Endodermal cell (in vitro differentiated cells): ENCODE data around the gene TPR. TPM values are rescaled to one million over a fixed set of nuclear protein-coding genes. Genes with fewer than 3 reads are reported as not detected.

Source experiments
- DNase-seq: peaks from one replicate; pipeline ENCODE4 v3.0.0-alpha.2; 2017
- H3K27ac ChIP-seq: 2 replicates; pipeline ENCODE4 v1.5.1; 2013; ENCODE audit warnings: mild to moderate bottlenecking, low read depth, low read length, moderate library complexity
- H3K27me3 ChIP-seq: 2 replicates; pipeline ENCODE4 v1.6.1; 2013; ENCODE audit warnings: mild to moderate bottlenecking, low read length, moderate library complexity; ENCODE audit not compliant: insufficient read depth, control insufficient read depth, poor library complexity, severe bottlenecking
- H3K36me3 ChIP-seq: 2 replicates; pipeline ENCODE4 v1.7.0; 2013; ENCODE audit warnings: mild to moderate bottlenecking, low read length, moderate library complexity; ENCODE audit not compliant: control insufficient read depth, insufficient read depth
- H3K4me1 ChIP-seq: one replicate; pipeline ENCODE4 v1.7.0; 2013; ENCODE audit warnings: low read length; ENCODE audit not compliant: control insufficient read depth, insufficient read depth
- H3K4me3 ChIP-seq: 2 replicates; pipeline ENCODE4 v1.5.1; 2013; ENCODE audit warnings: mild to moderate bottlenecking, low read length, moderate library complexity
- H3K9ac ChIP-seq: 2 replicates; pipeline ENCODE4 v1.6.1; 2013; ENCODE audit warnings: mild to moderate bottlenecking, low read length, moderate library complexity; ENCODE audit not compliant: poor library complexity, severe bottlenecking; ENCODE audit errors: extremely low read depth
- H3K9me3 ChIP-seq: 2 replicates; pipeline ENCODE4 v1.6.1; 2013; ENCODE audit warnings: mild to moderate bottlenecking, low read length, moderate library complexity; ENCODE audit not compliant: control insufficient read depth
- H3K27ac Mint-ChIP-seq: 2 replicates; pipeline ENCODE4 v1.8.0; 2020; ENCODE audit warnings: mixed read lengths
- H3K27me3 Mint-ChIP-seq: 2 replicates; pipeline ENCODE4 v1.8.0; 2021; ENCODE audit warnings: mild to moderate bottlenecking, mixed read lengths; ENCODE audit not compliant: insufficient read depth
- H3K36me3 Mint-ChIP-seq: 2 replicates; pipeline ENCODE4 v1.8.0; 2020; ENCODE audit warnings: low read depth, mixed read lengths
- H3K4me1 Mint-ChIP-seq: 2 replicates; pipeline ENCODE4 v1.8.0; 2020; ENCODE audit warnings: mixed read lengths
- H3K4me3 Mint-ChIP-seq: 2 replicates; pipeline ENCODE4 v1.8.0; 2020; ENCODE audit warnings: mild to moderate bottlenecking, moderate library complexity, mixed read lengths
- H3K9me3 Mint-ChIP-seq: 2 replicates; pipeline ENCODE4 v1.8.0; 2020; ENCODE audit warnings: mild to moderate bottlenecking, mixed read lengths
- WGBS, 2 experiments: methylation state at CpG; one replicate each; pipeline versions ENCODE4 v1.1.5 to v1.1.7; 2013; ENCODE audit warnings: missing lambda C conversion rate in 2 of 2, mixed read lengths in 1 of 2; ENCODE audit not compliant: insufficient coverage in 1 of 2, insufficient read length in 1 of 2; 5-methylcytosine and 5-hydroxymethylcytosine counted together
- total RNA-seq, 2 donors: library from RNA; stranded (reverse); fragmentation: NEBNext Ultra II Directional in 1 of 2; extraction: Animal tissue kit (Norgen Biotek cat#: 25700) in 1 of 2; gene quantifications; 2 replicates in 1 of 2; 3 replicates in 1 of 2; pipeline ENCODE4 v1.2.1, GENCODE V29; 2021
- TF ChIP-seq, protein P1 (sequence below): fragments of 200-600 bp; sonication (generic); conservative IDR thresholded peaks from 2 replicates; pipeline ENCODE4 v1.5.0; 2021; ENCODE audit warnings: antibody characterized with exemption, mild to moderate bottlenecking

TPR gene
- total RNA-seq, 2 donors from 2014 or later: 120 to 124 TPM

DNA sequence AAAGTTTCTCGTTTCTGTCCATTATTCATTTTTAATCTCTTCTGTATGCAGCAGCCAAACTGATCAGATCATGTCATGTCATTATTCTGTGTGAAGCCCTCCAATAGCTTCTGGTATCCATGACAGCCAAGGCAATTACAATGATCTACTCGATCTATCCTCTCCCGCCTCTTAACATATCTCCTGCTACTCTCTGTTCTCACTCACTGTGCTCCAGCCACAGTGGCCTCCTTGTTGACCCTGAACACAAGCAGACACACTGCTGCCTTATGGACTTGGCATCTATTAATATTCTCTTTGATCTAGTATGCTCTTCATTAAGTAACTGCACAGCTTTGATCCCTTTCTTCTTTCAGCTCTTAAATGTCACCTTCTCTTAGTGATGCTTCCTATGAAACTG lies 59.5 kb downstream of the TPR start:
- WGBS, 2 experiments: 90 to 100% methylated on average over 3 of the region's 3 CpGs
- no peak overlapping the region for H3K4me3 Mint-ChIP-seq
- no peak overlapping the region for H3K27ac Mint-ChIP-seq
- no peak for DNase-seq
- Histone ChIP-seq H3K4me1 (no peaks in the 10 kb centered on the region), H3K27ac (no peak overlapping the region), H3K9me3 (no peaks in the 10 kb centered on the region), H3K36me3 (peaks cover 96% of the 10 kb centered on the region), H3K9ac (no peak overlapping the region), H3K4me3 (no peak overlapping the region), H3K27me3 (no peaks in the 10 kb centered on the region)
- no peaks in the 10 kb centered on the region for H3K4me1 Mint-ChIP-seq
- peaks cover 53% of the 10 kb centered on the region for H3K36me3 Mint-ChIP-seq
- no peaks in the 10 kb centered on the region for H3K27me3 Mint-ChIP-seq
- no peaks in the 10 kb centered on the region for H3K9me3 Mint-ChIP-seq
- TF ChIP-seq, protein P1, sequence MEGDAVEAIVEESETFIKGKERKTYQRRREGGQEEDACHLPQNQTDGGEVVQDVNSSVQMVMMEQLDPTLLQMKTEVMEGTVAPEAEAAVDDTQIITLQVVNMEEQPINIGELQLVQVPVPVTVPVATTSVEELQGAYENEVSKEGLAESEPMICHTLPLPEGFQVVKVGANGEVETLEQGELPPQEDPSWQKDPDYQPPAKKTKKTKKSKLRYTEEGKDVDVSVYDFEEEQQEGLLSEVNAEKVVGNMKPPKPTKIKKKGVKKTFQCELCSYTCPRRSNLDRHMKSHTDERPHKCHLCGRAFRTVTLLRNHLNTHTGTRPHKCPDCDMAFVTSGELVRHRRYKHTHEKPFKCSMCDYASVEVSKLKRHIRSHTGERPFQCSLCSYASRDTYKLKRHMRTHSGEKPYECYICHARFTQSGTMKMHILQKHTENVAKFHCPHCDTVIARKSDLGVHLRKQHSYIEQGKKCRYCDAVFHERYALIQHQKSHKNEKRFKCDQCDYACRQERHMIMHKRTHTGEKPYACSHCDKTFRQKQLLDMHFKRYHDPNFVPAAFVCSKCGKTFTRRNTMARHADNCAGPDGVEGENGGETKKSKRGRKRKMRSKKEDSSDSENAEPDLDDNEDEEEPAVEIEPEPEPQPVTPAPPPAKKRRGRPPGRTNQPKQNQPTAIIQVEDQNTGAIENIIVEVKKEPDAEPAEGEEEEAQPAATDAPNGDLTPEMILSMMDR: no peak

DNA sequence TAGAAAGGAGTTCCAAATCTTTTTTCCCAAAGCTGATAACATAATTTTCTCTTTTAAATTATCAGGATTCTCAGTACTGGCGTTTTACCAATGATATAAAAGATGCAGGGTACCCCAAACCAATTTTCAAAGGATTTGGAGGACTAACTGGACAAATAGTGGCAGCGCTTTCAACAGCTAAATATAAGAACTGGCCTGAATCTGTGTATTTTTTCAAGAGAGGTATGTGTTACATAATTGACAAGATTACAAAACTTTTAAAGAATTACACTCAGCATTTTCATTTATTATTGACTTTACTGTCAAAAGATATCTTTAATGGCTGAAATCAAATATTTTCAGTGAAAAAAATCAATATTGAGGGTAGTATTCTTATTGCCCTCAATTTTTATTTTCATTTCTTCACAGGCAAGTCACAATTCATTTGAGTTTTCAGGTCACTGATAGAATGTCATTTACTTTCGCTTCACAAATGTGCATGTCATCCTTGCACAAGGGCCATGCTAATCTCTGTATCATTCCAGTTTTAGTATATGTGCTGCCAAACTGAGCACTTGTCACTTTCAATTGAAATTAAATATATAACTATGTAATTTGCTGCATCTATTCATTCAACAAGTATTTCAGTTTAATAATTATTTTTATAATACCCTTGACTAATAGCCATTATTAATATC lies 63.5 kb downstream of the TPR start:
- Histone ChIP-seq H3K36me3 (peaks cover 59% of the 10 kb centered on the region), H3K27me3 (no peaks in the 10 kb centered on the region), H3K4me1 (no peaks in the 10 kb centered on the region), H3K4me3 (no peak overlapping the region), H3K9ac (no peak overlapping the region), H3K27ac (no peak overlapping the region), H3K9me3 (no peaks in the 10 kb centered on the region)
- Mint-ChIP-seq H3K4me3 (no peak overlapping the region), H3K27ac (no peak overlapping the region), H3K4me1 (no peaks in the 10 kb centered on the region), H3K9me3 (no peaks in the 10 kb centered on the region), H3K27me3 (no peaks in the 10 kb centered on the region), H3K36me3 (peaks cover 27% of the 10 kb centered on the region)
- DNase-seq: no peak
- WGBS, 2 experiments: 91 to 92% methylated on average over 2 to 3 of the region's 3 CpGs
- TF ChIP-seq, protein P1: no peak

DNA sequence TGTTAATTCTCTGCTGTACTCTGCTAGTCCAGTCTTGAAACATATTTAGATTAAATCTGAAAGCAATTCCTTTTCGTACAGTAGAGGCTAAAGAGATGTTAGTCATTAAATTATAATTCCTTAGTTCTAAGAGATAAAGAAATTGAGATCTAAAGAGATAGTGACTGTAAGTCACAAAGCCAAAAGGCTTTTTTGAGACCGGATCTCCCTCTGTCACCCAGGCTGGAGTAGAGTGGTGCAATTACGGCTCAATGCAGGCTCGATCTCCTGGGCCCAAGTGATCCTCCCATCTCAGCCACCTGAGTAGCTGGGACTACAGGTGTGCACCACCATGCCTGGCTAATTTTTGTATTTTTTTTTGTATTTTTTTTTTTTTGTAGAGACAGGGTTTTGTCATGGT lies 64.7 kb downstream of the TPR start:
- H3K4me1 Mint-ChIP-seq: peaks cover 6% of the 10 kb centered on the region
- no peak overlapping the region for H3K4me3 ChIP-seq
- no peaks in the 10 kb centered on the region for H3K27me3 Mint-ChIP-seq
- no peaks in the 10 kb centered on the region for H3K4me1 ChIP-seq
- no peaks in the 10 kb centered on the region for H3K9me3 Mint-ChIP-seq
- H3K27me3 ChIP-seq: no peaks in the 10 kb centered on the region
- H3K27ac ChIP-seq: no peak overlapping the region
- WGBS, 2 experiments: 93 to 96% methylated on average over 3 of the region's 4 CpGs
- no peaks in the 10 kb centered on the region for H3K9me3 ChIP-seq
- TF ChIP-seq, protein P1: no peak
- peaks cover 18% of the 10 kb centered on the region for H3K36me3 Mint-ChIP-seq
- no peak overlapping the region for H3K4me3 Mint-ChIP-seq
- peaks cover 47% of the 10 kb centered on the region for H3K36me3 ChIP-seq
- H3K9ac ChIP-seq: no peak overlapping the region
- no peak for DNase-seq
- H3K27ac Mint-ChIP-seq: no peak overlapping the region
